ENCODE measurements around the gene YOD1.

YOD1 gene

GRCh38 chr1:207026104-207026534 lies 24.9 kb downstream of the YOD1 start:
- TF ChIP-seq CTCF (IDR thresholded peaks at IDR 0.05), result no peak

- TF ChIP-seq CTCF (IDR thresholded peaks at IDR 0.05), result no peak
These were observed 25.7 kb downstream of the YOD1 start for GRCh38 chr1:207025146-207025880.

GRCh38 chr1:207024202-207025145 lies 26.5 kb downstream of the YOD1 start:
- TF ChIP-seq CTCF (IDR thresholded peaks at IDR 0.05), result no peak

- no peak for TF ChIP-seq CTCF (IDR thresholded peaks at IDR 0.05)
These were observed 27.9 kb downstream of the YOD1 start for GRCh38 chr1:207022996-207023679.

GRCh38 chr1:207021876-207022596 lies 29.0 kb downstream of the YOD1 start:
- TF ChIP-seq CTCF (IDR thresholded peaks at IDR 0.05), result no peak

- TF ChIP-seq CTCF (IDR thresholded peaks at IDR 0.05), result no peak
These were observed 29.7 kb downstream of the YOD1 start for GRCh38 chr1:207021139-207021861.
